ENCODE data around the gene PLEKHB2.
"Not testable (repeated sequence)": the region's sequence is repeated elsewhere in the genome, so short reads cannot be mapped to it uniquely, and the experiment has no call there.

The PLEKHB2 gene

DNA sequence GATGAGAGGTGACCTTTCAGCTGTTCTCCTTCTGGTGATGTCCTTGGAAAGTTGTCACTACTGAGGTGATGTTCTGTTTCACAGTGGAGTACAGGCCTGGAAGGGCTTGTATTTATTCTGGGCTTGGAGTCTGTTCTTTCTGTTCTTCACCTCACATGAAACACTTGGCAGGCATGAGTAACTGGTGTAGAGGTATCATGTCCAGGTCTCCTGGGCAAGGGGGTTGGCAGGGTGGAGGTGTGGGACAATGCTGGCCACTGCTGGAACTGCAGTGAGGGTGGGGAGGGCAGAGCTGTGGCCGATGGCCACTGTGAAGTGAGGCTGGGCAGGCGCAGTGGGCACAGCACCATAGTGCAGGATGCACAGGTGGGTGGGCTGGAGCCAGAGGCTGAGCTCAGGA is 35.4 kb downstream of the PLEKHB2 start:
- in situ Hi-C loops (cut with HindIII; ENCODE audit: low sequenced_read_pairs), result no loop called here

DNA sequence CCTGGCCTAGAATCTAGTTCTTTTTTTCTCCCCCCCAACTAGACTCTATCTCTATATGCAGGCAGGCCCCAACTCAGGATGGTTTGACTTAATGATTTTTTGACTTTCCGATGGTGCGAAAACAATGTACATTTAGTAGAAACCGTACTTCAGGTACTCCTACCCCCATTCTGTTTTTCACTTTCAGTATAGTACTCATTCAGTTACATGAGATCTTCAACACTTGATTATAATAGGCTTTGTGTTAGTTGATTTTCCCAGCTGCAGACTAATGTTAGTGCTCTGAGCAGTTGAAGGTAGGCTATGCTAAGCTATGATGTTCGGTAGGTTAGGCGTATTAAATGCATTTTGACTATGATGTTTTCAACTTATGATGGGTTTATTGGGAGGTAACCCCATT is 37.7 kb downstream of the PLEKHB2 start:
- in situ Hi-C loops (cut with HindIII; ENCODE audit: low sequenced_read_pairs), result no loop called here

DNA sequence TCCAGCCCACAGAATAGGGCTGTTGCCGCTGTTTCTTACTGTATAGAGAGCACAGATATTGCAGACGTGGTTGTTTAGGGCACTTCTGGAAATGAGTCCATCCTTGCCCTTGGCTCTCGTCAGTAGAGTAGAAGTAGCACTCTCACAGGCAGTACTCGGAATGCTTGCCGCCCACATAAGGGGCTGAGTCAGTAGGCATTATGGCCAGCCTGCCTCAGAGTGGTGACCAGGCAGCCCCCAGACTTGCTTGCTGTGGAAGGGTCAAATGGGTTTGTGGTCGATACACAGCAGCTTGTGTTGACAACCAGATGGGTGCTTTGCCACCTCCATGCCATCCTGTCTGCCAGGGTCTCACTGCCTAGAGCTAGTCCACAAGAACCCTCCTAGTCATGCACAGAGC is 38.7 kb downstream of the PLEKHB2 start:
- in situ Hi-C loops (cut with HindIII; ENCODE audit: low sequenced_read_pairs), result no loop called here

DNA sequence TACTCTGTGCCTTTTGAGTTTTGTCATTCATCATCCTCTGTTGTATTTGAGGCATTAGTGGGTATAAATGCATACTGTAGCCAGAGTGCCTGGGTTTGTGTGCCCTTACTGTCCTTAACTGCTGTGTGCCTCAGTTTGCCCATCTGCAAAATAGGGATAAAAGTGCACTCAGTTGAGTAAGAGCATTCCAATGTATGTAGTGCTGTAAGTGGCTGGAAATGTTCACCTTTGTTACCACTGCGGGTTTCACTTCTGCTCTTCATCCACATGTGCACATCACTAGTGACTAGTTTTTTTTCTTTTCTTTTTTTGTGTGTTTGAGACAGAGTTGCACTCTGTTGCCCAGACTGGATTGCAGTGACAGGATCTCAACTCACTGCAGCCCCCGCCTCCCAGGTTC is 39.9 kb downstream of the PLEKHB2 start:
- in situ Hi-C loops (cut with HindIII; ENCODE audit: low sequenced_read_pairs), result no loop called here

DNA sequence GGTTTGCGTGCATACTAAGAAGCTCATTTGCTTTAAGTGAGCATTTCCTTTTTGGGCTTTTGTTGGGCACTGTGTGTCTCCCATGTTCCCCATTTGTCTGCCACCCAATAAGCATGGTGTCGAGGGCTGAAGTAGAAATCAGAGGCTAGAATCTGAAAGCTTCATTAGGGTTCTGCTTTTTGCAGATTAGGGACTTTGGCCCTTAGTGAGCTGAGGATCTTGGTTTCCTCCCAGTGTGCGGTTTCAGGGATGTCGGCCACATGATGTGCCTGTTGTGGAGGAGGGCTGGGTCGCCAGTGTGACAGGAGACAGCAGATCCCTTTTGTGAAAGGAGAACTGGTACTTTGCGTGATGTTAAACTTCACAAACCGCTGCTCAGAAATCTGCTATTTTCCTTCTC is 41.1 kb downstream of the PLEKHB2 start:
- in situ Hi-C loops (cut with HindIII; ENCODE audit: low sequenced_read_pairs), result no loop called here

DNA sequence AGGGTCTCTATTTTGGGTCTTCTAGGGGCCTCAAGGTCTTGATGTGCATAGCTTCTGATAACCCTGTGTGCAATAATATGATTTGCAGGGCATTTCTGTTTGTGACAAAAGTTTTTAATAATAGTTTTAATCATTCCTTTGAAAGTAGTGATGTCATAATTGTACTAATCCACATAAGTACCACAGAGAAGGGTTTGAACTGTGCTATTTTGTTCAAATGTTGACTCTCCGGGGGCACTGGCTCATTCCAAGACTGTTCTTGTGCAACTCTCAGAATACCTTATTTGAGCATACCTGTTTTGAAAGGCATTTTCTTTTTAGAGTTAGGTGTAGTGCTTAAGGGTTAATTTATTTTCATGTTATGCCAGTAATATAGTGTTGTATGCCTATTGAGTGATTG is 41.6 kb downstream of the PLEKHB2 start:
- in situ Hi-C loops (cut with HindIII; ENCODE audit: low sequenced_read_pairs), result no loop called here

DNA sequence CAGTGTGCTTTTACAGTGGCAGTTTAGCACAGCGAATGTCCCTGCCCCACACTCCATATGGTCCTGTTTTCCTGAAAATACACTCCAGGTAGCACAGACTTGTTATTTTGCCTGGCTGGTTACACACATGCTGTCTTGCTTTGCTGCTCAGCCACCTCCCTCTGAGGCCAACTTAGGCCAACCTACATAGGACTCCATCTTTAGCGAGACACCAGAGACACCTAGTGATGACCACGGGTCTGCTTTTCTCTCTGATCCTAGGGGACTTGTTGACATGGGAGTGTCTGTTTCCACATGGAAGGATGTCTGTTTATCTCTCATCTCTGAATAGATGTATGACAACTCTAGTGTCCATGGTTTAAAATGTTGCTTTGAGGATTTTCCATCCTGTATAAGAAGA is 43.3 kb downstream of the PLEKHB2 start:
- in situ Hi-C loops (cut with HindIII; ENCODE audit: low sequenced_read_pairs), result no loop called here

DNA sequence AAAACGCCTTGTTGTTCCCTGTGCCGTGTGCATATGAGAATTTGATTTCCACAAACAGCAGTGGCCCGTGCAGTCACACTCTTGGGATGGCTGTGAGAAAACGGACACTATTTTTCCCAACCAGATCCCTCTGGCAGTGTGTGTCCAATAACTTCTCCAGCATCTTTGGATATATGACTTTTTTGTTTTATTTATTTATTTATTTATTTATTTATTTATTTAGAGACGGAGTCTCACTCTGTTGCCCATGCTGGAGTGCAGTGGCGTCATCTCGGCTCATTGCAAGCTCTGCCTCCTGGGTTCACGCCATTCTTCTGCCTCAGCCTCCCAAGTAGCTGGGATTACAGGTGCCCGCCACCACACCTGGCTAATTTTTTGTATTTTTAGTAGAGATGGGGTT is 45.0 kb downstream of the PLEKHB2 start:
- in situ Hi-C loops (cut with HindIII; ENCODE audit: low sequenced_read_pairs), result not testable (repeated sequence)

DNA sequence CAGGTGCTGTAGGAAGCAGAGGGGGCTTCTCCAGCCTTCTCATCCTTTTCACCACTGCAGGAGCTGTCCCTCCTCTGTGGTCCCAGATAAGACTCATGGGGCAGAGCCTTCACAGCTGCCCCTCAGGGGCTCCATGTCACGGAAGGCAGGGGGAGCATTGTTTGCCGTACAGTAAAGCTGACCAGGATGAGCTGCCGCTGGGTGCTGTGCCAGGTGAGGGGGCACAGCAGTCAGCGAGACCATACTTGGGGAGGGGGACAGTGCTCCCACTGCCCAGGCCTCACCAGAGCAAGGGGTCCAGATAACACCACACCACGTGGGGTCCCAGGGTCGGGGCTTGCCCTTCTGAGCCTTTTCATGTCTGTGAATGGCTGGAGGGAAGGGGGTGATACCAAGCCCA is 46.3 kb downstream of the PLEKHB2 start:
- in situ Hi-C loops (cut with HindIII; ENCODE audit: low sequenced_read_pairs), result no loop called here

DNA sequence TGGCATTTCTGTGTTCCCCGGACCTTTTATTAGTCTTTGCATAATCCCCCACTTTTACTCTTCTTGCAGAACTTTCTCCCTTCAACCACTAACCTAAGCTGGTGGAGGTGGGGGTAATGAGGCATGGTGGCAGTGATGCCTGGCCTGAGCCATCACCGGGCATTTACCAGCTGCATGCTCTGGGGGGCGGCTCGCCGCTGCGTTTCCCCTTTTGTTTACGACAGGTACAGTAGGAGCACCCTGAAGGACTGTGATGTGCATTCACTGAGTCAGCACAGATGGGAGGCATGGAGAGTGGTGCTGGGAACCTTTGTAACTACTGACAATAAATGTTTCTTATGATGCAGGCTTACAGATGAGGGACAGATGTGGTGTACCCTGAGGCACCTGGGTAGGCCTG is 46.9 kb downstream of the PLEKHB2 start:
- in situ Hi-C loops (cut with HindIII; ENCODE audit: low sequenced_read_pairs), result no loop called here

DNA sequence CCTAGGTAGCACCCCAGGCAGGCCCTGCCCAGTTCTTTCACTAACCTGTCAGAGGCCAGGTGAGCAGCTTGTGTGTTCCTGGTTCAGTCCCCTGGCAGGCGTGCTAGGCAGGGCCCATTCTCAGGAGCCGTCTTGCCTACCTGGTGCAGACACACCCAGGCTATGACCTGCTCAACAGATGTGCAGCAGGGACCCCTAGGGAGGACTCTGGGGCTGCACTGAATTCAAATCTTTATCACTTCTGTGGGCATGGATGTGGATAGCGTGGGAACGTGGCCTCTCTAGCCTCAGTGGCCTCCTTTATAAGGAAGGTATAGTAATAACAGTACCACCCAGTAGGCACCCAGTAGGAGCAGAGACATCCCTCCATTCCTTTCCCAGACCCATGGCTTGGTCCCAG is 48.4 kb downstream of the PLEKHB2 start:
- in situ Hi-C loops (cut with HindIII; ENCODE audit: low sequenced_read_pairs), result no loop called here

DNA sequence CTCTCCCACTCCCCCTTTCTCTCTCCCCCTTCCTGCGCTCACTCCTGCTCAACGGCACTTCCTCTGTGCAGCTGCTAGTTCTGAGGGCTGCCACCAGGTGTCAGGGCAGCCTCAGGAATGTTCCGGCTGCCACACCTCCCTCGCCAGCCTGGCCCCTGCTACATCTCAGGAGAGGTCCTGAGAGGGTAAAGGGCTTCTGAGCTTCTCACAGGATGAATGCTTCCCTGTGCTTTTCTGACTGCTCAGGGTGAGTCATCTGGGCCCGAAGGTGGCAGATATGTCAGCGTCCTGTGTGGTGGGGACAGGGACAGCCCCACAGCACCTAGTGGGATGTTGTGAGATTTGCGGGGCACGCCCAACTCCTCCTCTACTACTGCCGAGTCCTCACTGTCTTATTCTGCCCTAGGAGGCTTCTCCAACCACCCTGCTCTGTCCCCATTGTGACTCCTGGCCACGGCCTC is 49.0 kb downstream of the PLEKHB2 start:
- in situ Hi-C loops (cut with HindIII; ENCODE audit: low sequenced_read_pairs), result no loop called here

DNA sequence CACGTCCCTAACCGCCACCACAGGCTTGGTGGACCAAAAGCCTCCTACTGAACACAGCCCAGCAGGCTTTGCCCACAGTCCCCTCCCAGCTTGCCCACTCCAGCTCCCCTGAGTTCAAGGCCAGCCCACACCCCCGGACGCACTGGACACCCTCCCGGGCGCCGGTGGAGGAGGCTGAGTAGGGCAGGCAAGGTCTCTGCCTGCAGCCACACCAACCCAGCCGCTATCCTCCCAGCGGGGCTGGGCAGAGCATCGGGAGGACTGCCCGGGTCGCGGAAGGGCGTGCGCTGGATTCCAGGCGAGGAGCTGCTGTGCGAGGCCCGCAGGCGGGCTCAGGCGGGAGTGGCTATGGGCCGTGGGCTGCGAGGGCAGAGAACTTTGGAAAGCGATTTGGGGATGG is 49.5 kb downstream of the PLEKHB2 start:
- in situ Hi-C loops (cut with HindIII; ENCODE audit: low sequenced_read_pairs), result no loop called here

DNA sequence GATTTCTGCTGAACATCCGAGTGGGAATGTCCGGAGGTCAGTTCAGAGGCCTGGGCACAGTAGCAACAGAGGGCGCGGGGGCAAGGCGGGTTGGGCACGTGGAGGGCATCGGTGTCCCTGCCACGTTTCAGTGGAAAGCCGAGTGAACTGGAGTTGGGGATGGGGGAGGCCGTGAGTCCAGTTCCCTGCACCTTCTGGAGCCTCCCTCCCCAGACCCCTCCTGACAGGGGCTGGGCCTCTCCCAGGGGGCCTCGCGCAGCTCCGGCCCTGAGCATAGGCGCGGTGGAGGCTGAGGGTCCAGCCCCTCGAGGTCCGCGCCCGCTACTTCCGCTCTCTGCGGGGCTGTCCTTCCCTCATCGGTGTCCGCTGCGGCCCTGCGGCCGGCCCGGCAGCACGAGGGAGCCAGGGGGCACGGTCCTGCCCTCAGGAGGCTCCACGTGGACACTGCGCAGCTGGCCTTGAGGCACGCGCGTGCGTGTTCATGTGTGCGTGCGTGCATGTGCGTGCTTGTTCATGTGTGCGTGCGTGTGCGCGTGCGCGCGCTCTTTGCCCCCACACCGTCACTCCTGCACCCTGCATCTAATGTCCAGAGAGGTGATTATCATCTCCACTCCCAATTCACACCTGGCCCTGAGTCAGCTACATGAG is 50.2 kb downstream of the PLEKHB2 start:
- in situ Hi-C loops (cut with HindIII; ENCODE audit: low sequenced_read_pairs), result no loop called here

DNA sequence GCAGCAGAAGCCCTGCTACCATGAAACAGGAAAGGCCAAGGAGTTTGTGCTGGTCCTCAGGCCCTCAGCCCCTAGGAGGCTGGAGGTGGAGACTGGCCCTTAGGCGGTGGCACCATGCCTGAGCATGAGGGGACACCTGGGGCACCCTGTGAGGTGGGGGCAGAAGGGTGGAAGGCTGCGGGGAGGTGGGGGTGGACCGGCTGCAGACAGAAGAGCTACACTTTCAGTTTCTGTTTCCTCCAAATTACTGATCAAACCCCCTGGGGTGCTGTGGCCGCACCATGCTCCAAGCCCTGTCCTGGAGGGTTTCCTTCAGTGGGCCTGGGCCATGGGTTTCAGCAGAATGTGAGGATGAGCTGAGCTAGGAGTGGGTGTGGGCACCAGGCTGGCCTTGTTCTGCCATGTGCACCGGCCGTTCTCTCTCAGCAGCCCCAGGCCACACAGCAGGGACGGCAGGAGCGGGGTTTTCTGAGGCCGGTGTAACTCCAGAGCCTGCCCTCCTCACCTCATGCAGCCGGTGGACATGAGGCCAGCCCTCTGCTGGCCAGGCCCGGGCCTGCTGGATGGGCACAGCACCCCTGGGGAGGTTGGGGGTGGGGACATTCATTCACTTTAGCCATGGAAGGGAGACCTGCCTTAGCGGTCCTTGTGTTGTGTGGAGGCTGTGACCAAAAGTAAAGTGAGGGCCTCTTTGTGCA is 51.5 kb downstream of the PLEKHB2 start:
- in situ Hi-C loops (cut with HindIII; ENCODE audit: low sequenced_read_pairs), result no loop called here

DNA sequence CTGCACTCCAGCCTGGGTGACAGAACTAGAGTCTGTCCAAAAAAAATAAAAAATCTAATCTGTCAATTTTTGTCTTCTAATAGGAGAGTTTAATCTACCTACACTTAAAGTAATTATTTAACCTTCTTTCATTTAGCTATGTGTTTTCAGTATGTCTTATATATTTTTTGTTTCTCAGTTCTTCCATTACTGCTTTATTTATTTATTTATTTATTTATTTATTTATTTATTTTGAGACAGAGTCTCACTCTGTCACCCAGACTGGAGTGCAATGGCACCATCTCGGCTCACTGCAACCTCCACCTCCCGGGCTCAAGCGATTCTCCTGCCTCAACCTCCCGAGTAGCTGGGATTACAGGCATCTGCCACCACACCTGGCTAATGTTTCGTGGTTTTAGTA is 60.4 kb downstream of the PLEKHB2 start:
- in situ Hi-C loops (cut with HindIII; ENCODE audit: low sequenced_read_pairs), result not testable (repeated sequence)

DNA sequence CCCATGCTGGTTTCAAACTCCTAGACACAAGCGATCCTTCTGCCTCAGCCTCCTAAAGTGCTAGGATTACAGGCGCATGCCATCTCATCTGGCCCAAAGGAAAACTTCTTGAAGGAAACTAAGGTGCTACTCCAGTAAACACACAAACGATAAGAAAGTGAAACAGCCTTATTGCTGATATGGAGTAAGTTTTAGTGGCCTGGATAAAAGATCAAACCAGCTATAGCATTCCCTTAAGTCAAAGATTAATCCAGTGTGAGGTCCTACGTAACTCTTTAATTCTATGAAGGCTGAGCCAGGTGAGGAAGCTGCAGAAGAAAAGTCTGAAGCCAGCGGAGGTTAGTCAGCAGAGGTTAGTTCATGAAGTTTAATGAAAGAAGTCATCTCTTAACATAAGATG is 63.4 kb downstream of the PLEKHB2 start:
- in situ Hi-C loops (cut with HindIII; ENCODE audit: low sequenced_read_pairs), result no loop called here

DNA sequence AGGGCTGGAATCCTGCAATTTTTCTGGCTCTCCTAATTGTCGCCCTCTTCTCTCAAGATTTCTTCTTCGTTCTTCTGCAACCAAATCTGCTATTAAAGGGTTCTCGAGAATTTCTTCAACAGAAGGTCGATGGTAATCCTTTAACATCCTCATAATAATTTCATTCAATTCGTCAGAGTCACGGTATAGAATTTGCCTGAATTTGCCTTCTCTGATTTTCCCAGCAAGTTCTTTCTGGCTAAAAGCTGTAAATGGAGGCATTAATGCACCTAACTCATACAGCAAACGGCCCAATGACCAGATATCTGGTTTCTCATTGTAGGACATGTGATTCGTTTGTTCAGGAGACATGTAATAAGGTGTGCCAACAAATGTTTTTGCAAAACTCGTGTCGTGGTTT is 72.9 kb downstream of the PLEKHB2 start:
- in situ Hi-C loops (cut with HindIII; ENCODE audit: low sequenced_read_pairs), result not testable (repeated sequence)

DNA sequence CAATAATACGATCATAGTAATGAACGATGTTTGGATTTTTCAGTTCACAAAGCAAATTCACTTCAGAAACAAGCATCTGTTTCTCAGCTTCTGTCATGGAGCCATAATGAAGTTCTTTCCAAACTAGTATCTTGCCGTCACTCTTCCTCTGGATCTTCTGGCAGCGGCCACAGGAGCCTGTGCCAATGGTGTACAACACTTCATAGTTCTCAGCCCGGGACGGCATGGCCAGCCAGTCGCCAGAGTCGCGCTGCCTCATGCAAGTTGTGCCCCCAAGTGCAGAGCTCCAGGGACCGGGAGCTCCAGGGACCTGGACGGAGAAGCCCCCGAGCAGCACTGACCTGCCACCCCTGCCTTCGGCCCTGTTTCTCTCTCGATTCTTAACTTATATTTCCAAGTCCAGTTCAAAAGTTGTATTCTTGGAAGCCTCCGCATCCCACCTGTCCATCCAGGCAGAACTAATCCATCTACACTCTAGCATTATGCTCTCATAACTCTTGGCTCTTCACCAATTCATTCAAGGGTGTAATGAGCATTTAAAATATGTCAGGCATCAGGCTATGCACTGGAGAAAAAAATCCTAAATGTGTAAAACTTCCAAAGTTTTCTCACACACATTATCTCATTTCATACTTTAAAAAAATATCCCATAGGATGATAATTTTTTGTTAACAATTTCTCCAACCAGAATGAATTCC is 73.7 kb downstream of the PLEKHB2 start:
- in situ Hi-C loops (cut with HindIII; ENCODE audit: low sequenced_read_pairs), result not testable (repeated sequence)

DNA sequence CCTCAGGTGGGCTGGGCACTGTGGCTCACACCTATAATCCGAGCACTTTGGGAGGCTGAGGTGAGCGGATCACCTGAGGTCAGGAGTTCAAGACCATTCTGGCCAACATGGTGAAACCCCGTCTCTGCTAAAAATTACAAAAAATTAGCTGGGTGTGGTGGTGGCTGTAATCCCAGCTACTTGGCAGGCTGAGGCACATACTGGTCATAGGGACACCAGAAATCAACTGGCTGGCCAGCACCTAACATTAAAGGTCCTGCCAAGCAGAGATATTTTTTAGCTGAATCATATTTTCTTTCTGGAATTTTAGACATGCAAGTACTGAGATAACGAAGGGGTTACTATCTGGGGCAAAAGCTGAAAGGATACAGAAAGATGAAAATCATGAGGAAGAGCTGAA is 76.3 kb downstream of the PLEKHB2 start:
- in situ Hi-C loops (cut with HindIII; ENCODE audit: low sequenced_read_pairs), result not testable (repeated sequence)

DNA sequence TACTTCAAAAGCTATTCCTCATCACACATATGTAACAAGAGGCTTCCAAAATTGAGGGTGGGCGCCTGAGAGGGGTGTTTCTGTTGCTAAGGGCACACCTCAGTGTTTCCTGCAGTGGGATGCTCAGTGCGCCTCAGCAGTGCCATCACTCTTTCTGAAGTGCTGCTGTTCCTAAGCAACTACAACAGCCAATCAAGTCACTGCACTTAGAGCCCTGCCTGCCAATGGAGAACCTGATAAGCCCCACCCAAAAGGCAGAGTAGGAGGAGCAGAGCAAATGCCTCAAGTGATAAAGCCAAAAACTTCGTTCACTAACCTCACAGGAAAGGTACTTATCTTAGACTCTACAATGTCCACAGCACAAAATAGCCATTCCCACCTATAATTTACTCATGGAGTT is 88.3 kb downstream of the PLEKHB2 start:
- in situ Hi-C loops (cut with HindIII; ENCODE audit: low sequenced_read_pairs), result not testable (repeated sequence)

DNA sequence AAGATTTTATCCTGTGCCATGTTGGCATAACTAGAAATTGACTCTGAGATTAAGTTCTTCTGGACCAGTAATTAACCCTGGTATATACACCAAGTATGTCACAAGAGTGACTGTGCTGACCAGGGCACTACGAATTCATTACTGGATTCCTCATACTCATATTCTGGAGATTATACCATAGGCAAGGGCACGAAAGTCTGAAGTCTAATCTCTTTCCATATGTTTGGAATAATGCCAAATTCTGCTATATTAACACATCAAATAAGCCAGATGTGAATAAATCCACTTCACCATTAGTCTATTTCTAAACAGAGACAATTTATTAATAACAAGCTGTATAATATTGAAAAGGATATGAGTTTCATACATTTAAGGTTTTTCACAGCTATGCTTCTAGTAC is 91.0 kb downstream of the PLEKHB2 start:
- in situ Hi-C loops (cut with HindIII; ENCODE audit: low sequenced_read_pairs), result not testable (repeated sequence)
